ENCODE data around the gene CFAP97D2.
"Not testable (repeated sequence)": the region's sequence is repeated elsewhere in the genome, so short reads cannot be mapped to it uniquely, and the experiment has no call there.

CFAP97D2 gene

GRCh38 chr13:114179087-114179658 is at the start of gene CFAP97D2:
CFAP97D2 (plus strand) TSS chr13:114179257; CDS start chr13:114179331, 74 bp downstream.
- peaks cover 3% of the 10 kb centered on the region for H3K4me1 Mint-ChIP-seq (ENCODE audit: low read depth)
- H3K4me3 Mint-ChIP-seq, result no peak within 1 kb of the TSS
- H3K27ac Mint-ChIP-seq, result no peak within 1 kb of the TSS
- no peaks in the 10 kb centered on the region for H3K36me3 Mint-ChIP-seq (ENCODE audit: low read depth)
- peaks cover 13% of the 10 kb centered on the region for H3K27me3 Mint-ChIP-seq (ENCODE audit: low read depth)
- DNase-seq (ENCODE audit: low spot score), result no peak
- H3K9me3 Mint-ChIP-seq, result peaks cover 7% of the 10 kb centered on the region

DNA sequence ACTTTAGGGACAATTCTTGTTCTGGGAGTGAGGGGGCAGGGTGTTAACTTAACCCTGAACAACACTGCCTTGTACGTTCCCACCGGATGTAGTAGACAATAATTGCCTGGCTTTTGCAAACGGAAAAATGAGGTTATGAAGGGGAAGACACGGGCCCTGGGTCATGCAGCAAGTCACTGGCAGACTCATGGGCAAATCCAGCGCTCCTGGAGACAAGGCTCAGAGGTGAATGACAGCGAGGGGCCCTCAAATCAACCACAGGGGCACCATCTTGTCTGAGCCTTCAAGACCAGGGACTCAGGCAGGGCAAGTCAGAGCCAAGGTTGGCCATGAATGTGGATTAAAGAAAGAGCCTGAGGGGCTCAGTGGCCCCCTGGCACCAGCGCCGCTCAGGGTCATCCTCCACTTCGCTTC is 49.4 kb upstream of the CFAP97D2 start:
- Mint-ChIP-seq H3K4me1 (ENCODE audit: low read depth) (peaks cover 56% of the 10 kb centered on the region), H3K27ac (peak overlapping the region; percentile 96), H3K4me3 (peak overlapping the region; percentile 98), H3K9me3 (peaks cover 8% of the 10 kb centered on the region), H3K36me3 (ENCODE audit: low read depth) (peaks cover 52% of the 10 kb centered on the region), H3K27me3 (ENCODE audit: low read depth) (peaks cover 4% of the 10 kb centered on the region)
- no peak for DNase-seq (ENCODE audit: low spot score)

- no peak for DNase-seq (ENCODE audit: low spot score)
- H3K36me3 Mint-ChIP-seq (ENCODE audit: low read depth), result peaks cover 46% of the 10 kb centered on the region
Measured at GRCh38 chr13:114130131-114130836, 48.8 kb upstream of the CFAP97D2 start.

GRCh38 chr13:114130837-114131582 is 48.0 kb upstream of the CFAP97D2 start:
- H3K4me3 Mint-ChIP-seq, result peak overlapping the region; percentile 98
- peak; percentile 62 for DNase-seq (ENCODE audit: low spot score)
- peaks cover 4% of the 10 kb centered on the region for H3K27me3 Mint-ChIP-seq (ENCODE audit: low read depth)
- H3K9me3 Mint-ChIP-seq, result peaks cover 5% of the 10 kb centered on the region
- peak overlapping the region; percentile 91 for H3K27ac Mint-ChIP-seq
- peaks cover 45% of the 10 kb centered on the region for H3K36me3 Mint-ChIP-seq (ENCODE audit: low read depth)
- H3K4me1 Mint-ChIP-seq (ENCODE audit: low read depth), result peaks cover 51% of the 10 kb centered on the region

More at GRCh38 chr13:114130131-114130836, 48.8 kb upstream of the CFAP97D2 start:
- peaks cover 52% of the 10 kb centered on the region for H3K4me1 Mint-ChIP-seq (ENCODE audit: low read depth)
- H3K27me3 Mint-ChIP-seq (ENCODE audit: low read depth), result peaks cover 4% of the 10 kb centered on the region
- H3K4me3 Mint-ChIP-seq, result peak overlapping the region; percentile 98
- peaks cover 5% of the 10 kb centered on the region for H3K9me3 Mint-ChIP-seq
- peak overlapping the region; percentile 96 for H3K27ac Mint-ChIP-seq

GRCh38 chr13:114131583-114132418 is 47.3 kb upstream of the CFAP97D2 start:
- Mint-ChIP-seq H3K4me3 (peak overlapping the region; percentile 98), H3K27me3 (ENCODE audit: low read depth) (peaks cover 4% of the 10 kb centered on the region), H3K27ac (peak overlapping the region; percentile 91), H3K36me3 (ENCODE audit: low read depth) (peaks cover 37% of the 10 kb centered on the region), H3K9me3 (no peaks in the 10 kb centered on the region), H3K4me1 (ENCODE audit: low read depth) (peaks cover 44% of the 10 kb centered on the region)
- no peak for DNase-seq (ENCODE audit: low spot score)

DNA sequence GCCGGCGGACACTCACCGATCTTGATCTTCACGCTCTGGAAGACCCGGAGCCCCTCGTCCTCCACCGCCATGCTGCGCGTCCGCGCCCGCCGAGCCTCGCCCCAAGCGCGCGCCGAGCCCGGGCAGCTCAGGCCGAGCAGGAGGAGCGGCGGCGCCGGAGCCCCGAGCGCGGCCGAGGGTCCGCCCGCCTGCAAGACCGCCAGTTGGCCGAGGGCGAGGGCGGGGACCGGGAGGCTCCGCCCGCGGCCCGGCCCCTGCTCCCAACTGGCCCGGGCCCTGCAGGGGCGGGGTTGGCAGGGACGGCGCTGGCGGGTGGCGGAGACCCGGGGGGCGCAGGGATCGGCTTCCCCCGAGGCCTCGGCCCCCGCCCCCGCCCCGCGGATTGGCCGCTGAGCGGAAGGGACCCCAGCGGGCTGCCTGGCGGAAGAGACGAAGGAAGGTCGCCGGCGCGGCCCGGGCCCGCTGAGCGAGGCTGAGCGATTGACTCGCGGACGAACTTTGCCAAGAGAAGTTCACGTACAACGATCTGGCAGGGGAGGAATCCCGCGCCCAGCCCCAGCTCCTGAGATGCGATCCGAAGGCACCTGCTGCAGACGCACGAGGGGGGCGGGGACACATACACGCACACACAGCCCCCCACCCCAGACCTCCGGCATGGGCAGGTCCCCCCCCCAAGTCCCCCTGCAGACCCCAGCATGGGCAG is 46.5 kb upstream of the CFAP97D2 start, which contains the start of gene RASA3:
RASA3 (minus strand) TSS at position 205 of the 703 bp plus-strand sequence; CDS start at position 71, 134 bp downstream.
- no peaks in the 10 kb centered on the region for H3K9me3 Mint-ChIP-seq
- DNase-seq (ENCODE audit: low spot score), result peak; percentile 65
- peak within 1 kb of the TSS; percentile 98 for H3K4me3 Mint-ChIP-seq
- H3K27me3 Mint-ChIP-seq (ENCODE audit: low read depth), result peaks cover 4% of the 10 kb centered on the region
- H3K27ac Mint-ChIP-seq, result peak within 1 kb of the TSS; percentile 91
- peaks cover 36% of the 10 kb centered on the region for H3K4me1 Mint-ChIP-seq (ENCODE audit: low read depth)
- H3K36me3 Mint-ChIP-seq (ENCODE audit: low read depth), result peaks cover 30% of the 10 kb centered on the region

- not testable (repeated sequence) for H3K4me3 Mint-ChIP-seq
- H3K4me1 Mint-ChIP-seq (ENCODE audit: low read depth), result peaks cover 38% of the 10 kb centered on the region
Measured at GRCh38 chr13:114133126-114133525, 45.9 kb upstream of the CFAP97D2 start.

GRCh38 chr13:114133552-114133951 is 45.5 kb upstream of the CFAP97D2 start:
- not testable (repeated sequence) for H3K9me3 Mint-ChIP-seq; H3K27me3 Mint-ChIP-seq (ENCODE audit: low read depth); DNase-seq (ENCODE audit: low spot score)
- Mint-ChIP-seq H3K27ac (peak overlapping the region; percentile 28), H3K36me3 (ENCODE audit: low read depth) (peaks cover 23% of the 10 kb centered on the region), H3K4me3 (peak overlapping the region; percentile 71), H3K4me1 (ENCODE audit: low read depth) (peaks cover 34% of the 10 kb centered on the region)

More at GRCh38 chr13:114133126-114133525, 45.9 kb upstream of the CFAP97D2 start:
- H3K9me3 Mint-ChIP-seq; H3K27ac Mint-ChIP-seq; H3K27me3 Mint-ChIP-seq (ENCODE audit: low read depth); DNase-seq (ENCODE audit: low spot score): not testable (repeated sequence)
- H3K36me3 Mint-ChIP-seq (ENCODE audit: low read depth), result peaks cover 27% of the 10 kb centered on the region

- Mint-ChIP-seq H3K27me3 (ENCODE audit: low read depth) (peaks cover 4% of the 10 kb centered on the region), H3K4me3 (peak overlapping the region; percentile 71), H3K9me3 (peaks cover 3% of the 10 kb centered on the region), H3K36me3 (ENCODE audit: low read depth) (peaks cover 18% of the 10 kb centered on the region), H3K4me1 (ENCODE audit: low read depth) (peaks cover 28% of the 10 kb centered on the region), H3K27ac (peak overlapping the region; percentile 28)
- no peak for DNase-seq (ENCODE audit: low spot score)
Measured at GRCh38 chr13:114134111-114134943, 44.7 kb upstream of the CFAP97D2 start.

DNA sequence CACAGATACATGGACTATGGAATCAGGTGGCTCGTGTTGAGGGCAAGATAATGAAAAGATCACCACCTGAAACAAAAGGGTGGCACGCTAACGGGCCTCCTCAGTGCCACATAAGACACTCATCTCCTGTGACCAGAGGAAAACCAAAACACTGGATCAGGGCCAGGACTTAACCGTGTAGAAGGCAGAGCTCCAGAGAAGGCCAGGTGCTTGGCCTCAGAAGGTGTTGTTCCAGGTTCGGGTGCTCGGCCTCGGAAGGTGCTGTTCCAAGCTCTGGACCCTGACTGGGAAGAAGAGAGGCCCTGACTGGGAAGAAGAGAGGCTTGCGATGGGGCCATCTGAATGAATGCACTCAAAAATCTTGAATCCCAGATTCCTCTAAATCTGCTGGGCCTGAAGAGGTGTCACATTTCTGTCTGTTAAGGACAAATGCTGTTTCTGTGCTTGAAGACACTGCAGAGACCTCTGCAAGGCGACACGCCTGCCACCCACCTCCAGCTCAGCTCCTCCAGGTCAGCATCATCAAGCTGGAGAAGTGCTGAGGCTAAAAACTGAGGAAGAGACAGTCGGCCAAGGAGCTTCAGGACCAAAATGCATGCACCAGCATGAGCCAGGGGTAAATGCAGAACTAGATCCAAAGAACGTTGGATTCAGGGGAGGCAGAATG is 44.0 kb upstream of the CFAP97D2 start:
- no peak overlapping the region for H3K4me3 Mint-ChIP-seq
- peak overlapping the region; percentile 51 for H3K27ac Mint-ChIP-seq
- H3K36me3 Mint-ChIP-seq (ENCODE audit: low read depth), result peaks cover 13% of the 10 kb centered on the region
- no peak for DNase-seq (ENCODE audit: low spot score)
- peaks cover 21% of the 10 kb centered on the region for H3K4me1 Mint-ChIP-seq (ENCODE audit: low read depth)
- peaks cover 4% of the 10 kb centered on the region for H3K27me3 Mint-ChIP-seq (ENCODE audit: low read depth)
- peaks cover 3% of the 10 kb centered on the region for H3K9me3 Mint-ChIP-seq

GRCh38 chr13:114135731-114136171 is 43.3 kb upstream of the CFAP97D2 start:
- no peak overlapping the region for H3K4me3 Mint-ChIP-seq
- H3K27ac Mint-ChIP-seq, result no peak overlapping the region
- DNase-seq (ENCODE audit: low spot score), result no peak
- H3K9me3 Mint-ChIP-seq, result peaks cover 3% of the 10 kb centered on the region
- peaks cover 11% of the 10 kb centered on the region for H3K36me3 Mint-ChIP-seq (ENCODE audit: low read depth)
- peaks cover 6% of the 10 kb centered on the region for H3K27me3 Mint-ChIP-seq (ENCODE audit: low read depth)
- H3K4me1 Mint-ChIP-seq (ENCODE audit: low read depth), result peaks cover 18% of the 10 kb centered on the region

GRCh38 chr13:114136576-114136975 is 42.5 kb upstream of the CFAP97D2 start:
- Mint-ChIP-seq H3K36me3 (ENCODE audit: low read depth) (peaks cover 3% of the 10 kb centered on the region), H3K9me3 (peaks cover 3% of the 10 kb centered on the region), H3K4me3 (no peak overlapping the region), H3K27me3 (ENCODE audit: low read depth) (peaks cover 6% of the 10 kb centered on the region), H3K27ac (no peak overlapping the region), H3K4me1 (ENCODE audit: low read depth) (peaks cover 13% of the 10 kb centered on the region)
- DNase-seq (ENCODE audit: low spot score), result no peak

Measured in T-helper 2 cell treated with Interferon-gamma antibody and Interleukin-4, amounts not matched to agents 5 μg/mL and 100 μg/mL, for 36 hours (primary cell).